ENCODE measurements around the gene OSGEPL1. TPM values are rescaled to one million over a fixed set of nuclear protein-coding genes. Genes with fewer than 3 reads are reported as not detected.
A peak's percentile ranks its signal among the peaks of the same experiment; 100 is the strongest.
"Not testable (repeated sequence)": the region's sequence is repeated elsewhere in the genome, so short reads cannot be mapped to it uniquely, and the experiment has no call there.

Gene OSGEPL1
- total and polyA plus RNA-seq, 5 experiments from 2014 or later = 17.0 to 22.5 (median 20.0) TPM

DNA sequence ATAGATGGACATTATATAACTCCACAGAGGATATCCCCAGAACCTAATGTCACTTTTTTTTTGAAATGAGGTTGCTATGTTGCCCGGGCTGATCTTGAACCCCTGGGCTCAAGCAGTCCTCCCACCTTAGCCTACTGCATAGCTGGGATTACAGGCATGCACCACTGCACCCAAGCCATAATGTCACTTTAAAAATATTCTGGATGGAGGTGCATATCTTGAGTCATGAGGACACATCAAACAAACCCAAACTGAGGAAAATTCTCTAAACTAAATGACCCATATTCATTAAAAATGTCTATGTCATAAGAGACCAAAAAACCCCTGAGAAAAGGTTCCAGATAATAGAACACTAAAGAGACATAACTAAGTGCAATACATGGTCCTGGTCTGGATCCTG, 36.3 kb downstream of the OSGEPL1 start:
- Mint-ChIP-seq H3K27ac (no peak overlapping the region), H3K4me3 (no peak overlapping the region), H3K27me3 (no peaks in the 10 kb centered on the region), H3K4me1 (no peaks in the 10 kb centered on the region), H3K36me3 (peaks cover 0 to 4% (median under 1%) of the 10 kb centered on the region in 3 donors), H3K9me3 (no peaks in the 10 kb centered on the region)
- DNase-seq (no peak), ATAC-seq (no peak)
- POLR2A ChIA-PET = no interaction called here

DNA sequence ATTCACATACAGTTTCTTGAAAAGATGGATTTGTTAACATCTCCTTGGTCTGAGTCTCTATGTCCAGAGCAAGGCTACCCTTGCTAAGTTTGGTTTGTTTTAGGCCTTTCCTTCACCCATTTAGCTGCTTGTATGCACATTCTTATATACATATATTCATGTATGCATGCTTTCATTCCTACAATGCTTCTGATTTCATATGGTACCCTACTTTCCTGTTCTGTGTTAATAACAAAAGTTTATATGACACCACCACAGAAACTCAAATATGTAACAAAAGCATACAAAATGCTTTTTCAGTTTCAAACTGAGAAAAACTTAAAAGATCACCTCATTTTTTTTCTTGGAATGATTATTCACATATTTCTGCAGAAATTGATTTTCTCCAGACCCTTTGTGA, 39.4 kb downstream of the OSGEPL1 start:
- Mint-ChIP-seq H3K27ac (no peak overlapping the region), H3K4me3 (no peak overlapping the region), H3K36me3 (peaks cover 2 to 8% (median 6%) of the 10 kb centered on the region in 3 donors), H3K27me3 (no peaks in the 10 kb centered on the region), H3K9me3 (no peaks in the 10 kb centered on the region), H3K4me1 (no peaks in the 10 kb centered on the region)
- ATAC-seq (no peak), DNase-seq (no peak)
- POLR2A ChIA-PET = interaction anchor here (0.7 kb wide), 1 partner anchor 9 kb away, joined by 5 read pairs; no protein-coding TSS in a partner anchor

DNA sequence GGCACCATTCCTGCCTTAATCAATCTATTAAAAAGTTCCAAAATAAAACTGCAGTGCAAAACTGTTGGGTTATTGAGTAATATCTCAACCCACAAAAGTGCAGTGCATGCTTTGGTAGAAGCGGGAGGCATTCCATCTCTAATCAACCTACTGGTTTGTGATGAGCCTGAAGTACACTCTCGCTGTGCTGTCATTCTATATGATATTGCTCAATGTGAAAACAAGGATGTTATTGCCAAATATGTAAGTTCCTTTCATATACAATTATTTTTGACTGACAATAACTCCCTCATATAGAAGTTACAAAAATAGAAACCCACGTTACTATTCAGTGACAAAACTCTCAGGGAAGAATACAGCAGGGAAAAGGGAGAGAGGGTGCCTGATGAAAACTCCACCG, 43.0 kb downstream of the OSGEPL1 start:
- Mint-ChIP-seq H3K36me3 (peaks cover 2 to 14% (median 6%) of the 10 kb centered on the region in 3 donors), H3K4me3 (no peak overlapping the region), H3K4me1 (no peaks in the 10 kb centered on the region), H3K9me3 (peaks cover 0 to 23% (median 7%) of the 10 kb centered on the region in 9 donors), H3K27me3 (no peaks in the 10 kb centered on the region), H3K27ac (no peak overlapping the region)
- ATAC-seq = no peak
- no peak for DNase-seq
- POLR2A ChIA-PET = no interaction called here

DNA sequence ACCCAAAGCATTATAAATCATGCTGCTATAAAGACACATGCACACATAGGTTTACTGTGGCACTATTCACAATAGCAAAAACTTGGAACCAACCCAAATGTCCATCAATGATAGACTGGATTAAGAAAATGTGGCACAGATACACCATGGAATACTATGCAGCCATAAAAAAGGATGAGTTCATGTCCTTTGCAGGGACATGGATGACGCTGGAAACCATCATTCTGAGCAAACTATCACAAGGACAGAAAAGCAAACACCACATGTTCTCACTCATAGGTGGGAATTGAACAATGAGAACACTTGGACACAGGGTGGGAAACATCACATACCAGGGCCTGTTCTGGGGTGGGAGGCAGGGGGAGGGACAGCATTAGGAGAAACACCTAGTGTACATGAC, 45.0 kb downstream of the OSGEPL1 start:
- POLR2A ChIA-PET, H3K27me3 Mint-ChIP-seq, H3K4me1 Mint-ChIP-seq, H3K27ac Mint-ChIP-seq, H3K4me3 Mint-ChIP-seq, DNase-seq, ATAC-seq: not testable (repeated sequence)
- Mint-ChIP-seq H3K36me3 (peaks cover 2 to 10% (median 6%) of the 10 kb centered on the region in 3 donors), H3K9me3 (peaks cover 0 to 28% (median 9%) of the 10 kb centered on the region in 9 donors)

DNA sequence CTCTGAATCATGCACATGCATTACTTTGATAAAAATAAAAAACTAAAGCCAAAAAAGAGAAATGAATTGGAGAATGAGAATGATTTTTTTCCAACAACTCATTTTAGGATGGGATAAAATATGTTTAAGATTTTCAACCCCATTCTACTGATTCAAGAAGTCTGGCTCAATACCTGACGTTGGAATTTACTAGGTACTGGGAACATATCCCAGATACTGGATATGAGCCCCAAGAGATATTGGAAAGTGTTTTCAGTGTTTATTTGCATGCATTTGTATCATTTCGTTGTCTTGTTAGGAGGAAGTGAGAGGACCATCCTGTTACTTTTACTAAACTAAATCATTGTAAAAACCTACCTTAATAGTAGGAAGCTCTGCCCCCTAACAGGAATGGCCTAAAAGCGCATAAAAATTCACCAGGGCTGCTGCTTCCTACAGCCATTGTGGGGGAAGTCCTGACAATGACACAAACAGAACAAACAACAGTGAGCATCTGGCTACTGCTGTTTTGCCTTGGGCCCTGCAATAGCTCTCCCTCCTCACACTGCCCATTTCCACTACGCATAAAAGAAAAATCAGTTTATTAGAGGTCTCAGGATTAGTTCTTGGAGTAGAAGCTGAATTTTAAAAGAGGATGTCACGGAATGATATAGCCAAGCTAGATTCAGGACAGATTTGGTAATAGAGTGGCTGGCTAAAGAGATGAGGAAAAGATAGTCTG, 52.9 kb downstream of the OSGEPL1 start:
- no peaks in the 10 kb centered on the region for H3K4me1 Mint-ChIP-seq
- no peak overlapping the region for H3K4me3 Mint-ChIP-seq
- POLR2A ChIA-PET = no interaction called here
- ATAC-seq = no peak
- peaks cover 0 to 5% (median 0%) of the 10 kb centered on the region in 9 donors for H3K9me3 Mint-ChIP-seq
- no peaks in the 10 kb centered on the region for H3K27me3 Mint-ChIP-seq
- H3K36me3 Mint-ChIP-seq = peaks cover 0 to 14% (median 10%) of the 10 kb centered on the region in 3 donors
- no peak overlapping the region for H3K27ac Mint-ChIP-seq
- no peak for DNase-seq

DNA sequence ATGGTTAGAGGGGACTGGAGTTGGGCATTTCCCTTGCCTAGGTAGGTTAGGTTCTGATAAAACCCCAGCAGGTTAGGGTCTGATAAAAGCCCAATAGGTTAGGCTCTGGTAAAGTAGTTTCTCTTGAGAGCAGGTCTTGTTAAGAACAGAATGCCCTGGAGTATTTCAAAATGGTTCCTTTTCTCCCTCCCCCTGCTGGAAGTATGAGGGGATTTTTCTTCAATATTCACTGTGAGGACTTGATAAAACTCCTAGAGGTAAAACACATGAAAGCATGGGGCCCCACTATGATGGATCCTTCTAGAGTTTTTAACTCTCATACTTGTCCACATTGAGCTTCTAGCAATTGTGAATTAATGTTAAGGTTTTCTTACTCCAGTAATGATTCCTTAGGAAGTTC, 60.5 kb downstream of the OSGEPL1 start:
- Mint-ChIP-seq H3K27ac (no peak overlapping the region), H3K27me3 (no peaks in the 10 kb centered on the region), H3K9me3 (no peaks in the 10 kb centered on the region), H3K36me3 (peaks cover 0 to 12% (median 0%) of the 10 kb centered on the region in 3 donors), H3K4me1 (peaks cover 0 to 9% (median 2%) of the 10 kb centered on the region in 4 donors), H3K4me3 (no peak overlapping the region)
- no peak for ATAC-seq
- no peak for DNase-seq
- POLR2A ChIA-PET = interaction anchor here (0.7 to 0.8 kb wide), 2 partner anchors 41 to 133 kb away, joined by 3 to 4 read pairs; partner anchors contain the start of gene ASNSD1

DNA sequence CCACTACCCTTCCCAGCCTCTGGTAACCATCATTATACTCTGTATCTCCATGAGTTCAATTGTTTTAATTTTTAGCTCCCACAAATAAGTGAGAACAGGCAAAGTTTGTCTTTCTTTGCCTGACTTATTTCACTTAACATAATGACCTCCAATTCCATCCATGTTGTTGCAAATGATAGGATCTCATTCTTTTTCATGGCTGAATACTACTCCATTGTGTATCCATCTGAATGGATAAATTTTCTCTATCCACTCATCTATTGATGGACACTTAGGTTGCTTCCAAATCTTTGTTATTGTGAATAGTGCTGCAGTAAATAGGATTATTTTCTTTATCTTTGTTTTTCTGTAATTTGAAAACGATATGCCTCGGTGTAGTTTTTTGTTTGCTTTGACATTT, 61.9 kb downstream of the OSGEPL1 start:
- ATAC-seq (no peak), DNase-seq (no peak)
- no peak overlapping the region for H3K4me3 Mint-ChIP-seq
- H3K36me3 Mint-ChIP-seq = peaks cover 0 to 9% (median 0%) of the 10 kb centered on the region in 3 donors
- no peaks in the 10 kb centered on the region for H3K9me3 Mint-ChIP-seq
- no peak overlapping the region for H3K27ac Mint-ChIP-seq
- POLR2A ChIA-PET = no interaction called here
- peaks cover 0 to 9% (median 2%) of the 10 kb centered on the region in 4 donors for H3K4me1 Mint-ChIP-seq
- H3K27me3 Mint-ChIP-seq = no peaks in the 10 kb centered on the region

DNA sequence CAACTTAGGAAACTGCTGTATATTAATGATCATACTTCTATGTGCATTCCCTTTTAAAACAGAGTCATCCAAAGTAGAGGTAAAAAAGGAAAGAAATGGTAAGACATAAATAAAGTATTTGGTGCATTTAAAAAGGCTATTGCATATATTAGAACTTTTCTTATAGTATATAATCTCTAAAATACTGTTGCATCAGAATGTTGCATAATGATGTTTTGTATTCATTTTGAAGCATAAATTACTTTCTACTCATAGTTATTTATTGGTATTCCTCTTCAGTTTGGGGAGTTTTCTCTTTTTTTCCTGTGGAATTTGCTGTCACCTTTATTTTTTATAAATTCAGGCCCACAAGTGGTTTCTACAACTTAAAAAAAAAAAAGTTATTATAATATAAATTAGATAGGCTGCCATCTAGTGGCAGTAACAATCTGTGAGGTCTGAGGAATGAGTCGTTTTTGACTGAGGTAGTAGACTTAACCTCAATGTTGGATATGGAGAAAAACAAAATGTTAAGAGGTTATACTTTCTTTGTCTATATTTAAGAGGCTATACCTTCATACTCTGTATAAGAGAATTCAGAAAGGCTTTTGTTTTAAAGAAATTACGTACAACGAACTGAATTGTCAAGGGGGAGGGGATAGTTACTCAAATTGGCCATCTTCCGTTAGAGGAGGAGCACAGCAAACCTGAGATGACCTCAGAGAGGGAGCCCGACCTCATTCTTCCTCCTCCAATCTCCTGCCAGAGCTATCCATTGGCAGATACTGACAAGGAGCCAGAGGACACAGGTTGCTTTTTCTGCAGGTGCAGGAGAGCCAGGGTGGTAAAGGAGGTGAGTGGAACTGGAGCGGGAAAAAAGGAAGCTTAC, 64.3 kb downstream of the OSGEPL1 start:
- peak overlapping the region in 5 of 10 donors; percentile 6 to 51 (median 29) for H3K4me3 Mint-ChIP-seq
- POLR2A ChIA-PET = interaction anchor here (2.0 kb wide), 1 partner anchor 38 kb away, joined by 6 read pairs; no protein-coding TSS in a partner anchor

More for the DNA sequence above, 64.3 kb downstream of the OSGEPL1 start:
- ATAC-seq = peak; percentile 61 to 75
- H3K4me1 Mint-ChIP-seq = peaks cover 0 to 9% (median 2%) of the 10 kb centered on the region in 4 donors
- H3K36me3 Mint-ChIP-seq = peaks cover 0 to 7% (median 3%) of the 10 kb centered on the region in 3 donors
- H3K9me3 Mint-ChIP-seq = no peaks in the 10 kb centered on the region
- H3K27ac Mint-ChIP-seq = peak overlapping the region in 7 of 10 donors; percentile 38 to 84 (median 48)
- no peaks in the 10 kb centered on the region for H3K27me3 Mint-ChIP-seq
- DNase-seq = peak in 8 of 10 donors; percentile 21 to 73 (median 47)

Other genes starting within 250 kb of the OSGEPL1 start
- 10 to 100 TPM; 18.2 to 18.4 TPM for gene SLC40A1, start 182.0 kb downstream of the OSGEPL1 start, total RNA-seq
- gene SLC40A1, start 182.0 kb downstream of the OSGEPL1 start, polyA plus RNA-seq = 10 to 100 TPM; 33.8 to 40.3 (median 37.4) TPM
- gene ASNSD1, start 101.3 kb downstream of the OSGEPL1 start, total RNA-seq = 10 to 100 TPM; 49.8 to 55.7 TPM
- 10 to 100 TPM; 44.0 to 73.7 (median 49.4) TPM for gene ASNSD1, start 101.3 kb downstream of the OSGEPL1 start, polyA plus RNA-seq
- gene ANKAR, start 88.1 kb downstream of the OSGEPL1 start, total RNA-seq = 10 to 100 TPM; 13.0 to 17.4 TPM
- 1 to 10 TPM; 3.6 to 6.4 (median 5.0) TPM for gene ANKAR, start 88.1 kb downstream of the OSGEPL1 start, polyA plus RNA-seq
- 100 to 1,000 TPM; 191 to 206 TPM for gene ORMDL1, start 21.5 kb upstream of the OSGEPL1 start, total RNA-seq
- 10 to 100 TPM; 71.3 to 80.4 (median 78.5) TPM for gene ORMDL1, start 21.5 kb upstream of the OSGEPL1 start, polyA plus RNA-seq
- 10 to 100 TPM; 28.9 to 30.3 TPM for gene PMS1, start 21.7 kb upstream of the OSGEPL1 start, total RNA-seq
- 10 to 100 TPM; 14.9 to 15.8 (median 15.6) TPM for gene PMS1, start 21.7 kb upstream of the OSGEPL1 start, polyA plus RNA-seq